Measurements from ENCODE around the gene INPP4B. TPM values are rescaled to one million over a fixed set of nuclear protein-coding genes. Genes with fewer than 3 reads are reported as not detected.

Gene INPP4B
- polyA plus RNA-seq = 2.7 and 5.4 TPM in 2 replicates

DNA sequence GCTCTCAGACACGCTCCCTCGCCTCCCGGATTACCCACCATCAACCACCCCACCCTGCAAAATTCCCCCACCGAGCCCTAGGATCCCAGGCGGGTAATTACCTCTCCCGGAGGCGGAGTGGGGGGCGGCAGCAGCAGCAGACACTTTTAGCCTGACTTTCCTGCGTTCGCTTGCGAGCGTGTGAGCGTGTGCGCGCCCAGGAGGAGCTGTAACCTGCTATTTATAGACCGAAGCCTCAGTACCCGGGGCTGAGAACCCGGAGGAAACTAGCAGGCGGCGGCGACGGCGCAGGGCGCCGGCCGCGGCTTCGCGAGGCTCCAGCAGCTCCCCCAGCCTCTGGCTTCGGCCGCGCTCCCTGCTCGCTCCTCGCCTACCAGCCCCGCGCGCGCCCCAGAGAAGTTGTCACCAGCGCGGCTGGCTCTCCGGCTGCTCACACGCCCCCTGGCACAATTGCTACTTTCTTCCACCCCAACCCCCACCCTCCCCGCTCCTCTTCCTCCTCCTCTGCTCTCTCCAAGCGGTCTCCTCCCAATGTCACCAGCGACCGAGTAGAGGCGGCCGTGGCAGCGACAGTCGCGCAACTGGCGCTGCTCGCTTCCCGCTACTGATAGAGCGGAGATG is at the start of gene INPP4B:
TSS of gene INPP4B (minus strand) at position 194 of the 621 bp plus-strand sequence.

